PC-3 (cell line): Measurements from ENCODE around the gene PML. TPM values are rescaled to one million over a fixed set of nuclear protein-coding genes. Genes with fewer than 3 reads are reported as not detected.

ENCODE experiments used
- ATAC-seq: fragments of 200-7000 bp; cut with Tn5 transposase; 2 replicates; pipeline ENCODE4 v1.9.1; 2020; ENCODE audit warnings: mild to moderate bottlenecking, moderate library complexity
- BruUV-seq: library from RNA; stranded (reverse); fragments of 400-500 nt; replicated peaks from 2 replicates; lab custom pipeline; 2021; lab: Mats Ljungman, UMichigan
- CTCF ChIA-PET: fragments of 300-600 bp; sonication (Branson Sonifier 250); formaldehyde crosslinking; loops from one replicate; lab custom pipeline; 2022; ENCODE audit warnings: antibody characterized with exemption; lab: Charles Lee
- POLR2A ChIA-PET: fragments of 300-600 bp; sonication (Branson Sonifier 250); formaldehyde crosslinking; loops from one replicate; lab custom pipeline; 2022; ENCODE audit warnings: antibody characterized with exemption; ENCODE audit not compliant: unreplicated experiment; lab: Charles Lee
- DNase-seq: peaks from one replicate; pipeline ENCODE4 v3.0.0-alpha.2; 2015
- H2AFZ ChIP-seq: fragments of 300-600 bp; sonication (generic); 2 replicates; pipeline ENCODE4 v1.6.0; 2016; ENCODE audit warnings: antibody characterized with exemption, low read length
- H3F3A ChIP-seq: fragments of 300-600 bp; sonication (generic); one replicate; pipeline ENCODE4 v1.6.0; 2017; ENCODE audit warnings: antibody characterized with exemption, low read length, control low read depth, mild to moderate bottlenecking; ENCODE audit not compliant: unreplicated experiment
- H3K27ac ChIP-seq: fragments of 300-600 bp; sonication (generic); 2 replicates; pipeline ENCODE4 v1.5.1; 2016; ENCODE audit warnings: mild to moderate bottlenecking, low read length
- H3K27me3 ChIP-seq: fragments of 300-600 bp; sonication (generic); 2 replicates; pipeline ENCODE4 v1.6.1; 2016; ENCODE audit warnings: low read length, mixed read lengths
- H3K36me3 ChIP-seq: fragments of 300-600 bp; sonication (generic); 2 replicates; pipeline ENCODE4 v1.6.1; 2016; ENCODE audit warnings: low read depth, mixed run types, low read length, mixed read lengths
- H3K4me1 ChIP-seq: fragments of 300-600 bp; sonication (generic); 2 replicates; pipeline ENCODE4 v1.5.1; 2016; ENCODE audit warnings: low read length; ENCODE audit not compliant: insufficient read depth
- H3K4me2 ChIP-seq: fragments of 300-600 bp; sonication (generic); 2 replicates; pipeline ENCODE4 v1.6.0; 2016; ENCODE audit warnings: low read length
- H3K4me3 ChIP-seq: fragments of 300-600 bp; sonication (generic); 2 replicates; pipeline ENCODE4 v1.5.1; 2016; ENCODE audit warnings: mild to moderate bottlenecking, low read length, mixed read lengths
- H3K79me2 ChIP-seq: fragments of 300-600 bp; sonication (generic); 2 replicates; pipeline ENCODE4 v1.6.1; 2017; ENCODE audit warnings: low read length, mixed read lengths
- H3K9ac ChIP-seq: fragments of 300-600 bp; sonication (generic); 2 replicates; pipeline ENCODE4 v1.6.0; 2016; ENCODE audit warnings: mild to moderate bottlenecking, low read length
- H3K9me2 ChIP-seq: fragments of 300-600 bp; sonication (generic); replicated peaks from 2 replicates; pipeline ENCODE4 v1.6.1; 2016; ENCODE audit warnings: mixed run types, low read length, mixed read lengths
- H3K9me3 ChIP-seq: fragments of 300-600 bp; sonication (generic); 2 replicates; pipeline ENCODE4 v1.6.1; 2016; ENCODE audit warnings: low read length, mixed read lengths
- H4K20me1 ChIP-seq: fragments of 300-600 bp; sonication (generic); 2 replicates; pipeline ENCODE4 v1.6.1; 2016; ENCODE audit warnings: low read length, mixed read lengths
- EZH2 ChIP-seq: fragments of 300-600 bp; sonication (generic); IDR thresholded peaks from one replicate; pipeline ENCODE4 v1.6.1; 2017; ENCODE audit warnings: antibody characterized with exemption, mild to moderate bottlenecking, low read length; ENCODE audit not compliant: unreplicated experiment
- EZH2phosphoT487 ChIP-seq: fragments of 300-600 bp; sonication (generic); IDR thresholded peaks from 2 replicates; pipeline ENCODE4 v1.6.1; 2018; ENCODE audit warnings: mild to moderate bottlenecking, antibody characterized with exemption, low read length, borderline replicate concordance
- intact Hi-C: fragments of 100-400 bp; cut with micrococcal nuclease; formaldehyde crosslinking; loops from 2 replicates; pipeline ENCODE4 v1.9.0; 2023
- total RNA-seq: library from RNA; depleted of rRNA; stranded (reverse); fragments of >200 nt; gene quantifications from 2 replicates; pipeline ENCODE4 v1.2.3, GENCODE V29; 2014
- TF ChIP-seq, protein P1 (sequence below): fragments of 300-600 bp; sonication (generic); conservative IDR thresholded peaks from 2 replicates; pipeline ENCODE4 v1.5.1; 2017; ENCODE audit warnings: antibody characterized with exemption, low read depth, mild to moderate bottlenecking, low read length

Gene PML
- total RNA-seq, 1 experiment from 2014 or later = 18.7 TPM

DNA sequence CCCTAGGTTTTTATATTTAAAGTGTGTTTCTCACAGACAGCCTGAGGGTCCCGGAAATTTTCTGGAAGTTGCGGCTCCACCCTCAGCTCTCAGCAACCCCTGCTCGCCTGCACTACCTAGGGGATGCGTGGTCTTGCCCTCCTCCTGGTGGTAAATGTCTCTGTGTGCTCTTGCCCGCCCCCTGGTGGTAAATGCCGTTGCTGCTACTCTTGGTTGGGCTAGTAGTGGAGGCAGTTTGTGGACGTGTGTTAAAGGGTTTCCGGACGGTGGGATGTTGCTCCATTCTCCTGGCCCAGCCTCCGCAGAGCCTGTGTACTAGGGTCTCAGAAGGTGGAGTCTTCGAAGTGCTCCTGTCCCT lies 29.8 kb upstream of the PML start:
- no peaks in the 10 kb centered on the region for H3F3A ChIP-seq
- ATAC-seq (peak; percentile 40), DNase-seq (peak; percentile 79)
- H3K9me2 ChIP-seq = no peaks in the 10 kb centered on the region
- peaks cover 47% of the 10 kb centered on the region for H3K79me2 ChIP-seq
- H2AFZ ChIP-seq = 0 out of 2 replicates have a peak overlapping the region, but pooled peaks have one; percentile 9
- CTCF ChIA-PET = no interaction called here
- H3K9me3 ChIP-seq = no peaks in the 10 kb centered on the region
- H3K4me2 ChIP-seq = peak overlapping the region; percentile 51; the same call in 1 of the 2 replicates
- H3K27ac ChIP-seq = 0 out of 2 replicates have a peak overlapping the region, but pooled peaks have one; percentile 53
- intact Hi-C loops = loop anchor here (2.0 kb wide), 1 partner anchor 90 kb away; no protein-coding TSS in a partner anchor
- no peak overlapping the region for H3K9ac ChIP-seq
- TF ChIP-seq, protein P1, sequence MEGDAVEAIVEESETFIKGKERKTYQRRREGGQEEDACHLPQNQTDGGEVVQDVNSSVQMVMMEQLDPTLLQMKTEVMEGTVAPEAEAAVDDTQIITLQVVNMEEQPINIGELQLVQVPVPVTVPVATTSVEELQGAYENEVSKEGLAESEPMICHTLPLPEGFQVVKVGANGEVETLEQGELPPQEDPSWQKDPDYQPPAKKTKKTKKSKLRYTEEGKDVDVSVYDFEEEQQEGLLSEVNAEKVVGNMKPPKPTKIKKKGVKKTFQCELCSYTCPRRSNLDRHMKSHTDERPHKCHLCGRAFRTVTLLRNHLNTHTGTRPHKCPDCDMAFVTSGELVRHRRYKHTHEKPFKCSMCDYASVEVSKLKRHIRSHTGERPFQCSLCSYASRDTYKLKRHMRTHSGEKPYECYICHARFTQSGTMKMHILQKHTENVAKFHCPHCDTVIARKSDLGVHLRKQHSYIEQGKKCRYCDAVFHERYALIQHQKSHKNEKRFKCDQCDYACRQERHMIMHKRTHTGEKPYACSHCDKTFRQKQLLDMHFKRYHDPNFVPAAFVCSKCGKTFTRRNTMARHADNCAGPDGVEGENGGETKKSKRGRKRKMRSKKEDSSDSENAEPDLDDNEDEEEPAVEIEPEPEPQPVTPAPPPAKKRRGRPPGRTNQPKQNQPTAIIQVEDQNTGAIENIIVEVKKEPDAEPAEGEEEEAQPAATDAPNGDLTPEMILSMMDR = peak; percentile 92
- no peak for TF ChIP-seq EZH2
- BruUV-seq = no TSS peak
- H3K4me1 ChIP-seq = peaks cover 46% of the 10 kb centered on the region
- H3K27me3 ChIP-seq = no peaks in the 10 kb centered on the region
- POLR2A ChIA-PET = no interaction called here
- no peaks in the 10 kb centered on the region for H3K36me3 ChIP-seq
- H4K20me1 ChIP-seq = no peaks in the 10 kb centered on the region
- H3K4me3 ChIP-seq = no peak overlapping the region

DNA sequence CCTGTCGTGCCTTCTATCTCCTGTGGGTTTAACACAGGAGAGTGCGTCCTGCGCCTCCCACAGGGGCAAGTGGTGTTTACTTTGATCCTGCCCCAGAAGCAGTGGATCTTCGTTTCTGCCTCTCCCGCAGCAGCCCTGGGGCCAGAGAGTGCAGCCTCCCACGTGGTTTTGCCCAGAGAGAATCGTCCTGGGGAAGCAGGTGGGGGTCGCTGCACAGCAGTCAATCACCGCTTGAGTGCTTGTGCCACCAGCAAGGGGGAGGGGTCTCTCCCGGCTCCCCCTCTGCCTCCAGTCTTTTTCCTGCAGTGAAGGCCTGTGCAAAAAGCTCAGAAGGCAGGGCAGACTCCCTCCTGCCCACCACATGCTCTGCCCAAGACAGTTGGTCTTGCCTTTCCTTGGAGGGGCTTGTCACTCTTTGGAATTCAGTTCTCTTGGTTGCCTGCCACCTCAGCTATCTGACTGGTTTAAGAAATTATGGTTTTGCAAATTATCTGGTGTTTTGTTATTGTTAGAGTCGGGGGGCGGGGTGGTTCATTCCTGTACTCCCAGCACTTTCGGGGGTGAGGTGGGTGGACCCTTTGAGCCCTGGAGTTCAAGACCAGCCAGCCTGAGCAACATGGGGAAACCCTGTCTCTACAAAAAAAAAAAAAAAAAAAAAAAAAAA lies 29.3 kb upstream of the PML start:
- H3K79me2 ChIP-seq = peaks cover 44% of the 10 kb centered on the region
- H3K9me3 ChIP-seq = no peaks in the 10 kb centered on the region
- BruUV-seq = no TSS peak
- H3K36me3 ChIP-seq = no peaks in the 10 kb centered on the region
- intact Hi-C loops = loop anchor here (2.0 kb wide), 1 partner anchor 90 kb away; no protein-coding TSS in a partner anchor
- POLR2A ChIA-PET = no interaction called here
- peaks cover 41% of the 10 kb centered on the region for H3K4me1 ChIP-seq
- H4K20me1 ChIP-seq = no peaks in the 10 kb centered on the region
- H3K9me2 ChIP-seq = no peaks in the 10 kb centered on the region
- H3K27me3 ChIP-seq = no peaks in the 10 kb centered on the region
- ATAC-seq (no peak), DNase-seq (no peak)
- peak overlapping the region; percentile 53 for H3K27ac ChIP-seq
- no peaks in the 10 kb centered on the region for H3F3A ChIP-seq
- H3K4me2 ChIP-seq = peak overlapping the region; percentile 51; the same call in 1 of the 2 replicates
- no peak overlapping the region for H3K9ac ChIP-seq
- CTCF ChIA-PET = interaction anchor here (0.7 kb wide), 1 partner anchor 78 kb away, joined by 6 read pairs; no protein-coding TSS in a partner anchor
- 0 out of 2 replicates have a peak overlapping the region, but pooled peaks have one; percentile 9 for H2AFZ ChIP-seq
- TF ChIP-seq, protein P1 = peak; percentile 14; the same call in 1 of the 2 replicates
- TF ChIP-seq EZH2phosphoT487 = no peak
- no peak overlapping the region for H3K4me3 ChIP-seq

DNA sequence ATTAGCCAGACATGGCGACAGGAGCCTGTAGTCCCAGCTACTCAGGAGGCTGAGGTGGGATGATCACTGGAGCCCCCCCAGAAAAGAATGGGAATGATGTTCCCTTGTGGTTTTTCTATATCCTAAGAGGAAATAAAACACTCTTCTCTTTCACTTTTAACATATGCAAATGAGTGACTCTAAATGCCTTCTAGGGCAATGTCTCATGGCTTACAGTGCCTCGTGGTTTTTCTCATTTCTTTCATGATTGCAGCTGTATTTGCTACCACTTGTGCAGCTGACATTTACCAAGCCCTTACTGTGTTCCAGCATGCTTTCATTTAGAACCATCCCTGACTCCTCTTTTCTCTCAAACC lies 28.8 kb upstream of the PML start:
- H3K27me3 ChIP-seq = no peaks in the 10 kb centered on the region
- peak overlapping the region; percentile 51 for H3K4me2 ChIP-seq

More for the DNA sequence above, 28.8 kb upstream of the PML start:
- peak; percentile 49 for ATAC-seq
- Histone ChIP-seq H3K9me3 (no peaks in the 10 kb centered on the region), H3K36me3 (no peaks in the 10 kb centered on the region), H3K79me2 (peaks cover 41% of the 10 kb centered on the region), H3K9me2 (no peaks in the 10 kb centered on the region), H3F3A (no peaks in the 10 kb centered on the region), H2AFZ (peak overlapping the region; percentile 15), H3K4me3 (no peak overlapping the region), H3K27ac (peak overlapping the region; percentile 53), H3K9ac (no peak overlapping the region), H4K20me1 (no peaks in the 10 kb centered on the region), H3K4me1 (peaks cover 39% of the 10 kb centered on the region)
- CTCF ChIA-PET = interaction anchor here (0.6 to 0.7 kb wide), 2 partner anchors 77 to 342 kb away, joined by 3 to 6 read pairs; no protein-coding TSS in a partner anchor
- peak; percentile 49 for DNase-seq
- TF ChIP-seq EZH2 = no peak
- TF ChIP-seq, protein P1 = no peak
- TF ChIP-seq EZH2phosphoT487 = no peak
- no TSS peak for BruUV-seq
- intact Hi-C loops = loop anchor here (2.0 kb wide), 1 partner anchor 91 kb away; no protein-coding TSS in a partner anchor
- POLR2A ChIA-PET = no interaction called here
